ENCODE measurements around the gene PRKAG2. TPM values are rescaled to one million over a fixed set of nuclear protein-coding genes. Genes with fewer than 3 reads are reported as not detected.

The PRKAG2 gene
- total and polyA plus RNA-seq, 2 experiments from 2014 or later: 9.1 to 14.9 TPM

- H2AFZ ChIP-seq: peak overlapping the region; percentile 47; the same call in 1 of the 2 replicates
- Mint-ChIP-seq H3K27me3 (ENCODE audit: insufficient read depth, low read depth, poor library complexity) (peaks cover 4% of the 10 kb centered on the region), H3K9me3 (no peaks in the 10 kb centered on the region), H3K4me1 (peaks cover 24% of the 10 kb centered on the region), H3K4me3 (no peak overlapping the region; the same call in 2 of the 3 replicates), H3K36me3 (ENCODE audit: low read depth) (no peaks in the 10 kb centered on the region; the same call in 2 of the 3 replicates), H3K27ac (no peak overlapping the region)
- no peaks in the 10 kb centered on the region for H3K27me3 ChIP-seq (ENCODE audit: insufficient read depth)
- no peaks in the 10 kb centered on the region for H3K9me2 ChIP-seq (ENCODE audit: insufficient read depth)
- no peaks in the 10 kb centered on the region for H4K20me1 ChIP-seq (replicated peaks; ENCODE audit: insufficient read depth)
- H3K36me3 ChIP-seq (ENCODE audit: insufficient read depth): no peaks in the 10 kb centered on the region
- no peaks in the 10 kb centered on the region for H3F3A ChIP-seq (replicated peaks; ENCODE audit: low read depth)
- no peak overlapping the region for H3K4me3 ChIP-seq
- DNase-seq (ENCODE audit: low spot score) (no peak), ATAC-seq (no peak)
- H3K4me1 ChIP-seq (ENCODE audit: insufficient read depth): no peaks in the 10 kb centered on the region
- TF ChIP-seq ETS1 (IDR thresholded peaks at IDR 0.05) (no peak), EZH2 (IDR thresholded peaks at IDR 0.05; ENCODE audit: low read depth, unreplicated experiment) (no peak), JUNB (IDR thresholded peaks at IDR 0.05; ENCODE audit: unreplicated experiment) (no peak), POLR2AphosphoS5 (IDR thresholded peaks at IDR 0.05; ENCODE audit: low read depth) (no peak), STAT1 (IDR thresholded peaks at IDR 0.05; ENCODE audit: unreplicated experiment) (no peak), ZNF114 (CRISPR knock-in tag; IDR thresholded peaks at IDR 0.05) (no peak), NANOG (IDR thresholded peaks at IDR 0.05; ENCODE audit: borderline replicate concordance) (no peak), EZH2phosphoT487 (IDR thresholded peaks at IDR 0.05; ENCODE audit: unreplicated experiment) (no peak), CTCF (conservative IDR thresholded peaks at IDR 0.05; ENCODE audit: low read depth in 2 of 2) (no peak), CREB1 (CRISPR knock-in tag; IDR thresholded peaks at IDR 0.05; ENCODE audit: low read depth) (no peak), REST (IDR thresholded peaks at IDR 0.05; ENCODE audit: unreplicated experiment) (no peak), ZNF462 (CRISPR knock-in tag; IDR thresholded peaks at IDR 0.05) (no peak), ZNF331 (CRISPR knock-in tag; IDR thresholded peaks at IDR 0.05; ENCODE audit: low read depth) (no peak)
- H3K79me2 ChIP-seq (replicated peaks; ENCODE audit: insufficient read depth): no peaks in the 10 kb centered on the region
- no peak overlapping the region for H3K27ac ChIP-seq (ENCODE audit: low read depth)
- H3K4me2 ChIP-seq: no peak overlapping the region
Measured at GRCh38 chr7:151551820-151552219, 325.1 kb downstream of the PRKAG2 start.
